HG03558 (cell line): ENCODE data around the gene FSTL4.

Source experiments
- ATAC-seq: cut with Tn5 transposase; IDR thresholded peaks from one replicate; pipeline ENCODE4 v1.9.1; 2021; ENCODE audit warnings: moderate number of reproducible peaks; ENCODE audit not compliant: unreplicated experiment; ENCODE audit errors: extremely low read depth

Gene FSTL4

GRCh38 chr5:133316346-133317343, 295.7 kb downstream of the FSTL4 start:
- ATAC-seq, result no peak

- ATAC-seq, result no peak
These were observed 298.3 kb downstream of the FSTL4 start for GRCh38 chr5:133314086-133314485.

GRCh38 chr5:133311176-133311575, 301.2 kb downstream of the FSTL4 start:
- ATAC-seq, result no peak

GRCh38 chr5:133309984-133310621, 302.2 kb downstream of the FSTL4 start:
- ATAC-seq, result no peak

GRCh38 chr5:133309166-133309795, 303.1 kb downstream of the FSTL4 start:
- ATAC-seq, result no peak

GRCh38 chr5:133307275-133307674, 305.1 kb downstream of the FSTL4 start:
- no peak for ATAC-seq

- no peak for ATAC-seq
These were observed 307.6 kb downstream of the FSTL4 start for GRCh38 chr5:133304707-133305216.

- no peak for ATAC-seq
These were observed 308.2 kb downstream of the FSTL4 start for GRCh38 chr5:133304178-133304577.

GRCh38 chr5:133303298-133303697, 309.0 kb downstream of the FSTL4 start:
- no peak for ATAC-seq

- ATAC-seq, result no peak
These were observed 312.6 kb downstream of the FSTL4 start for GRCh38 chr5:133299728-133300127.

GRCh38 chr5:133299021-133299420, 313.3 kb downstream of the FSTL4 start:
- ATAC-seq, result no peak

GRCh38 chr5:133298447-133298846, 313.9 kb downstream of the FSTL4 start:
- no peak for ATAC-seq

GRCh38 chr5:133297293-133297692, 315.0 kb downstream of the FSTL4 start:
- ATAC-seq, result no peak

- ATAC-seq, result no peak
These were observed 315.7 kb downstream of the FSTL4 start for GRCh38 chr5:133296624-133297023.

- no peak for ATAC-seq
These were observed 316.8 kb downstream of the FSTL4 start for GRCh38 chr5:133295520-133295919.

- ATAC-seq, result no peak
These were observed 318.0 kb downstream of the FSTL4 start for GRCh38 chr5:133294380-133294779.

GRCh38 chr5:133293960-133294359, 318.4 kb downstream of the FSTL4 start:
- ATAC-seq, result no peak

GRCh38 chr5:133292300-133292699, 320.0 kb downstream of the FSTL4 start:
- no peak for ATAC-seq

- no peak for ATAC-seq
These were observed 320.8 kb downstream of the FSTL4 start for GRCh38 chr5:133291524-133291923.

GRCh38 chr5:133290669-133291240, 321.6 kb downstream of the FSTL4 start:
- ATAC-seq, result no peak
